NB4 (cell line): Measurements from ENCODE around the gene MVD.

Experiments used
- MYC ChIP-seq: IDR thresholded peaks from 2 replicates; pipeline ENCODE4 v1.6.1; 2011; ENCODE audit warnings: low read depth, low read length
- POLR2A ChIP-seq: IDR thresholded peaks from 2 replicates; pipeline ENCODE4 v1.6.1; 2011; ENCODE audit warnings: mild to moderate bottlenecking; ENCODE audit not compliant: insufficient read length; ENCODE audit errors: extremely low read depth
- TF ChIP-seq, protein P1 (sequence below): IDR thresholded peaks from one replicate; pipeline ENCODE4 v1.5.1; 2012; ENCODE audit warnings: low read depth, low read length
- TF ChIP-seq, protein P2 (sequence below): IDR thresholded peaks from 2 replicates; pipeline ENCODE4 v1.6.1; 2011; ENCODE audit warnings: low read depth, low read length

DNA sequence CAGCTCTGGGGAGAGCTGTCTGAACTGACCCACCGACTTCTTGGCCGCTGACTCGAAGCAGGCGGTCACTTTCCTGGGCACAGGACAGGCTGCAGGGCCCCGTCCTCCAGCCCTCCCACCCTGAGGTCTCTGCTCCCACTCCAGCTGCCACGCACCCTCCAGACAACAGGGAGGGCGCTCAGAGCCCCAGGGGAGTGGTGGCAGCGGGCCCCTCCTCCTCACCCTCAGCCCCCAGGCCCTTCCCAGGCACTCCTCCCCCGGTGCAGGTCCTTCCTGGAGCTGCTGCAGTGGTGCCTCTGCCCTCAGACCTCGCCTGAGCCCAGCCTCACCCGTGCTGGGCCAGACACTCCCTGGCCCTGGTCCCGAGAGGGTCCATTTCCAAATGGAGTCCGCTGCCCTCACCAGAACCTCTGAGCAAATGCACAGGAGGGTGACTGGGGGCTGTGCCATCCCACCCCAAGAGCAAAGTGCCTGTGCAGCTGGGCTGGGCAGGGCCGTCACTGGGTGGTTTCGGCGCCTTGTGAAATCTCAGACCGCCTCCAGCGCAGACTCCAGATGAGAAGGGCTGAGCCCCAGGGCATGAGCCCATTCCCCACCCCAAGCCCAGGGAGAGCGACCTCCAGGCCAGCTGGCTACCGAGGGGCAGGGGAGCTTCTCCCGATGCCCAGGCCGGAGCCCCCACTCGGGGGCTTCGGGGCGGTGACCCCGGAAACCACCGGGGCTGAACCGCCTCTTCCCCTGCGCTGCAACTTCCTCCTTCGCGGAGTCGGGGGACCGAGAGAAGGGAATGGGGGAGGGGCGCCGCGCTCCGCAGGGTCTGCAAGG lies 12.8 kb downstream of the MVD start:
- TF ChIP-seq, protein P1, sequence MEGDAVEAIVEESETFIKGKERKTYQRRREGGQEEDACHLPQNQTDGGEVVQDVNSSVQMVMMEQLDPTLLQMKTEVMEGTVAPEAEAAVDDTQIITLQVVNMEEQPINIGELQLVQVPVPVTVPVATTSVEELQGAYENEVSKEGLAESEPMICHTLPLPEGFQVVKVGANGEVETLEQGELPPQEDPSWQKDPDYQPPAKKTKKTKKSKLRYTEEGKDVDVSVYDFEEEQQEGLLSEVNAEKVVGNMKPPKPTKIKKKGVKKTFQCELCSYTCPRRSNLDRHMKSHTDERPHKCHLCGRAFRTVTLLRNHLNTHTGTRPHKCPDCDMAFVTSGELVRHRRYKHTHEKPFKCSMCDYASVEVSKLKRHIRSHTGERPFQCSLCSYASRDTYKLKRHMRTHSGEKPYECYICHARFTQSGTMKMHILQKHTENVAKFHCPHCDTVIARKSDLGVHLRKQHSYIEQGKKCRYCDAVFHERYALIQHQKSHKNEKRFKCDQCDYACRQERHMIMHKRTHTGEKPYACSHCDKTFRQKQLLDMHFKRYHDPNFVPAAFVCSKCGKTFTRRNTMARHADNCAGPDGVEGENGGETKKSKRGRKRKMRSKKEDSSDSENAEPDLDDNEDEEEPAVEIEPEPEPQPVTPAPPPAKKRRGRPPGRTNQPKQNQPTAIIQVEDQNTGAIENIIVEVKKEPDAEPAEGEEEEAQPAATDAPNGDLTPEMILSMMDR = no peak
- peak; percentile 10; the same call in 1 of the 2 replicates for TF ChIP-seq MYC
- no peak for TF ChIP-seq POLR2A
- TF ChIP-seq, protein P2, sequence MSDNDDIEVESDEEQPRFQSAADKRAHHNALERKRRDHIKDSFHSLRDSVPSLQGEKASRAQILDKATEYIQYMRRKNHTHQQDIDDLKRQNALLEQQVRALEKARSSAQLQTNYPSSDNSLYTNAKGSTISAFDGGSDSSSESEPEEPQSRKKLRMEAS = no peak
